ENCODE data around the gene HELLS.

DNA sequence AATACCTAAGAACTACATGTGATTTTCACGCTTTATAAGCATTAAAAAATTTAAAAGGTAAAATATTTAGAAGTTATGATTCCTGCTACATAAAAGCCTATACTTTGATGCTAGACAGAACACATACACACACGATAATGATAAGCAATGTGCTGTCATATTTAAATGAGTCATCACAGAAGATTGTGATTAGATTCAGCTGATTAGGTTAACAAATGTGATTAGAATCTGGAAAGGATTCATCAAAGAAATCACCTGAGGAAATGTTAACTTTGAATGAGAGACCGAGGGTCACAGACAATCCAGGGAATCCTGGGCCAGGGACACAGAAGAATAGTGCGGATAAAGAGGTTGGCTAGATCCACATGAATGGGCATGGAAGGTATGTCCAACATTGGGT, 95.9 kb downstream of the HELLS start:
- TF ChIP-seq, protein P1, sequence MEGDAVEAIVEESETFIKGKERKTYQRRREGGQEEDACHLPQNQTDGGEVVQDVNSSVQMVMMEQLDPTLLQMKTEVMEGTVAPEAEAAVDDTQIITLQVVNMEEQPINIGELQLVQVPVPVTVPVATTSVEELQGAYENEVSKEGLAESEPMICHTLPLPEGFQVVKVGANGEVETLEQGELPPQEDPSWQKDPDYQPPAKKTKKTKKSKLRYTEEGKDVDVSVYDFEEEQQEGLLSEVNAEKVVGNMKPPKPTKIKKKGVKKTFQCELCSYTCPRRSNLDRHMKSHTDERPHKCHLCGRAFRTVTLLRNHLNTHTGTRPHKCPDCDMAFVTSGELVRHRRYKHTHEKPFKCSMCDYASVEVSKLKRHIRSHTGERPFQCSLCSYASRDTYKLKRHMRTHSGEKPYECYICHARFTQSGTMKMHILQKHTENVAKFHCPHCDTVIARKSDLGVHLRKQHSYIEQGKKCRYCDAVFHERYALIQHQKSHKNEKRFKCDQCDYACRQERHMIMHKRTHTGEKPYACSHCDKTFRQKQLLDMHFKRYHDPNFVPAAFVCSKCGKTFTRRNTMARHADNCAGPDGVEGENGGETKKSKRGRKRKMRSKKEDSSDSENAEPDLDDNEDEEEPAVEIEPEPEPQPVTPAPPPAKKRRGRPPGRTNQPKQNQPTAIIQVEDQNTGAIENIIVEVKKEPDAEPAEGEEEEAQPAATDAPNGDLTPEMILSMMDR (IDR thresholded peaks at IDR 0.05 in 8 of 11, conservative IDR thresholded peaks at IDR 0.05 in 3 of 11) = no peak
- no peak for TF ChIP-seq POLR2A (IDR thresholded peaks at IDR 0.05)

Data from spleen (tissue), 7 donors.